MM.1S (cell line): ENCODE measurements around the gene CHRNA4.

Experiments used
- DNase-seq: peaks from one replicate; pipeline ENCODE4 v3.0.0-alpha.2; 2015
- H2AFZ ChIP-seq: fragments of 300-600 bp; sonication (generic); 2 replicates; pipeline ENCODE4 v1.6.0; 2016; ENCODE audit warnings: antibody characterized with exemption, low read length
- H3F3A ChIP-seq: fragments of 300-600 bp; sonication (generic); 2 replicates; pipeline ENCODE4 v1.6.1; 2016; ENCODE audit warnings: mild to moderate bottlenecking, antibody characterized with exemption, low read length, moderate library complexity, mixed read lengths; ENCODE audit not compliant: insufficient read depth
- H3K27ac ChIP-seq: fragments of 300-600 bp; sonication (generic); 2 replicates; pipeline ENCODE4 v1.5.1; 2016; ENCODE audit warnings: mild to moderate bottlenecking, low read length
- H3K27me3 ChIP-seq: fragments of 300-600 bp; sonication (generic); replicated peaks from 2 replicates; pipeline ENCODE4 v1.6.0; 2016; ENCODE audit warnings: low read length; ENCODE audit not compliant: insufficient read depth
- H3K36me3 ChIP-seq: fragments of 300-600 bp; sonication (generic); replicated peaks from 2 replicates; pipeline ENCODE4 v1.6.1; 2016; ENCODE audit warnings: mild to moderate bottlenecking, low read length, mixed read lengths; ENCODE audit not compliant: insufficient read depth
- H3K4me1 ChIP-seq: fragments of 300-600 bp; sonication (generic); 2 replicates; pipeline ENCODE4 v1.6.1; 2016; ENCODE audit warnings: low read length, mixed read lengths
- H3K4me2 ChIP-seq: fragments of 300-600 bp; sonication (generic); 2 replicates; pipeline ENCODE4 v1.6.0; 2016; ENCODE audit warnings: low read depth, low read length
- H3K4me3 ChIP-seq: fragments of 300-600 bp; sonication (generic); 2 replicates; pipeline ENCODE4 v1.5.1; 2016; ENCODE audit warnings: low read length, mixed read lengths
- H3K79me2 ChIP-seq: fragments of 300-600 bp; sonication (generic); 2 replicates; pipeline ENCODE4 v1.6.1; 2016; ENCODE audit warnings: mixed run types, low read length, mixed read lengths
- H3K9ac ChIP-seq: fragments of 300-600 bp; sonication (generic); 2 replicates; pipeline ENCODE4 v1.6.1; 2016; ENCODE audit warnings: low read length, mixed read lengths
- H3K9me2 ChIP-seq: fragments of 300-600 bp; sonication (generic); replicated peaks from 2 replicates; pipeline ENCODE4 v1.6.1; 2016; ENCODE audit warnings: mild to moderate bottlenecking, low read length, mixed read lengths; ENCODE audit not compliant: insufficient read depth
- H3K9me3 ChIP-seq: fragments of 300-600 bp; sonication (generic); replicated peaks from 2 replicates; pipeline ENCODE4 v1.6.1; 2016; ENCODE audit warnings: mild to moderate bottlenecking, low read length, mixed read lengths; ENCODE audit not compliant: insufficient read depth
- H4K20me1 ChIP-seq: fragments of 300-600 bp; sonication (generic); 2 replicates; pipeline ENCODE4 v1.6.1; 2016; ENCODE audit warnings: mild to moderate bottlenecking, low read length, moderate library complexity, mixed read lengths; ENCODE audit not compliant: insufficient read depth
- CTCF ChIP-seq: fragments of 300-600 bp; sonication (generic); IDR thresholded peaks from 2 replicates; pipeline ENCODE4 v1.5.1; 2016; ENCODE audit warnings: antibody characterized with exemption, low read length, mixed read lengths
- EZH2 ChIP-seq: fragments of 300-600 bp; sonication (generic); optimal IDR thresholded peaks from 2 replicates; pipeline ENCODE3; 2017; ENCODE audit warnings: low read depth, mild to moderate bottlenecking, antibody characterized with exemption, low read length, mixed read lengths
- EZH2phosphoT487 ChIP-seq: fragments of 300-600 bp; sonication (generic); IDR thresholded peaks from 2 replicates; pipeline ENCODE4 v1.6.1; 2018; ENCODE audit warnings: antibody characterized with exemption, low read length

The CHRNA4 gene

GRCh38 chr20:63356931-63357879 is 3.9 kb downstream of the CHRNA4 start:
- H3F3A ChIP-seq, result no peaks in the 10 kb centered on the region
- H3K4me1 ChIP-seq, result no peaks in the 10 kb centered on the region
- H3K27me3 ChIP-seq, result peaks cover 52% of the 10 kb centered on the region
- no peaks in the 10 kb centered on the region for H3K9me2 ChIP-seq
- no peaks in the 10 kb centered on the region for H4K20me1 ChIP-seq
- H3K36me3 ChIP-seq, result no peaks in the 10 kb centered on the region
- H3K9me3 ChIP-seq, result no peaks in the 10 kb centered on the region
- no peak overlapping the region for H3K27ac ChIP-seq
- no peak overlapping the region for H3K4me2 ChIP-seq
- H3K9ac ChIP-seq, result no peak overlapping the region
- H2AFZ ChIP-seq, result no peak overlapping the region
- no peaks in the 10 kb centered on the region for H3K79me2 ChIP-seq
- no peak overlapping the region for H3K4me3 ChIP-seq
- no peak for DNase-seq
- TF ChIP-seq EZH2, result no peak
- no peak for TF ChIP-seq EZH2phosphoT487
- no peak for TF ChIP-seq CTCF

GRCh38 chr20:63356511-63356910 is 4.6 kb downstream of the CHRNA4 start:
- Histone ChIP-seq H3K9ac (no peak overlapping the region), H3K79me2 (no peaks in the 10 kb centered on the region), H3K9me2 (no peaks in the 10 kb centered on the region), H3K4me1 (no peaks in the 10 kb centered on the region), H3K4me3 (no peak overlapping the region), H2AFZ (no peak overlapping the region), H3K27me3 (peaks cover 45% of the 10 kb centered on the region), H3K9me3 (no peaks in the 10 kb centered on the region), H3K4me2 (no peak overlapping the region), H4K20me1 (no peaks in the 10 kb centered on the region), H3F3A (no peaks in the 10 kb centered on the region), H3K27ac (no peak overlapping the region), H3K36me3 (no peaks in the 10 kb centered on the region)
- DNase-seq, result no peak
- TF ChIP-seq CTCF, result no peak
- TF ChIP-seq EZH2, result no peak
- no peak for TF ChIP-seq EZH2phosphoT487

- Histone ChIP-seq H3F3A (no peaks in the 10 kb centered on the region), H3K27me3 (peaks cover 43% of the 10 kb centered on the region), H3K9ac (no peak overlapping the region), H3K9me2 (no peaks in the 10 kb centered on the region), H2AFZ (no peak overlapping the region), H4K20me1 (no peaks in the 10 kb centered on the region), H3K4me2 (no peak overlapping the region), H3K27ac (no peak overlapping the region), H3K4me1 (no peaks in the 10 kb centered on the region), H3K79me2 (no peaks in the 10 kb centered on the region), H3K4me3 (no peak overlapping the region), H3K36me3 (no peaks in the 10 kb centered on the region), H3K9me3 (no peaks in the 10 kb centered on the region)
- no peak for DNase-seq
- no peak for TF ChIP-seq CTCF
- TF ChIP-seq EZH2, result no peak
- TF ChIP-seq EZH2phosphoT487, result no peak
These were observed 5.3 kb downstream of the CHRNA4 start for GRCh38 chr20:63355781-63356295.
